HepG2 (cell line): ENCODE results near the gene PPP1R18. TPM values are rescaled to one million over a fixed set of nuclear protein-coding genes. Genes with fewer than 3 reads are reported as not detected.

Source experiments
- BATF2 ChIP-seq: sonication (generic); formaldehyde crosslinking; IDR thresholded peaks from 2 replicates; pipeline ENCODE4 v1.8.0; 2022; ENCODE audit warnings: mild to moderate bottlenecking, missing genetic modification reagents, moderate library complexity
- BHLHE40 ChIP-seq: IDR thresholded peaks from 2 replicates; pipeline ENCODE4 v1.6.1; 2011; ENCODE audit warnings: low read length, improper control_type of control experiment
- BORCS8-MEF2B ChIP-seq: sonication (generic); formaldehyde crosslinking; IDR thresholded peaks from 2 replicates; pipeline ENCODE4 v1.8.0; 2022; ENCODE audit warnings: mild to moderate bottlenecking, missing genetic modification reagents
- ESRRA ChIP-seq: sonication (generic); formaldehyde crosslinking; IDR thresholded peaks from 2 replicates; pipeline ENCODE4 v1.5.1; 2020; ENCODE audit warnings: mild to moderate bottlenecking, low read depth, missing genetic modification reagents
- GABPB1 ChIP-seq: IDR thresholded peaks from 2 replicates; pipeline ENCODE4 v1.6.1; 2016; ENCODE audit warnings: mild to moderate bottlenecking, missing genetic modification reagents, moderate library complexity, missing compliant biosample characterization
- HMGA1 ChIP-seq: sonication (generic); formaldehyde crosslinking; conservative IDR thresholded peaks from 2 replicates; pipeline ENCODE4 v1.4.0; 2020; ENCODE audit warnings: missing genetic modification reagents
- HNRNPL ChIP-seq: fragments of 200-400 bp; formaldehyde crosslinking; IDR thresholded peaks from 2 replicates; pipeline ENCODE4 v1.6.1; 2017; ENCODE audit warnings: mild to moderate bottlenecking, low read depth, low read length
- MIXL1 ChIP-seq: IDR thresholded peaks from 2 replicates; pipeline ENCODE4 v1.6.1; 2016
- NR2F1 ChIP-seq, 2 experiments: fragments of 450-650 bp in 1 of 2; formaldehyde crosslinking in 1 of 2; IDR thresholded peaks; 2 replicates each; pipeline versions ENCODE4 v1.5.0 to v1.6.1; 2016 to 2020; ENCODE audit warnings: mild to moderate bottlenecking in 1 of 2, missing compliant biosample characterization in 1 of 2, missing genetic modification reagents in 1 of 2, moderate library complexity in 1 of 2
- PREB ChIP-seq: sonication (generic); formaldehyde crosslinking; IDR thresholded peaks from 2 replicates; pipeline ENCODE4 v1.4.0; 2020; ENCODE audit warnings: missing genetic modification reagents
- TAF15 ChIP-seq: fragments of 200-400 bp; formaldehyde crosslinking; IDR thresholded peaks from one replicate; pipeline ENCODE4 v1.6.1; 2018; ENCODE audit warnings: mild to moderate bottlenecking, low read depth, low read length; ENCODE audit not compliant: poor library complexity, severe bottlenecking
- TOE1 ChIP-seq: sonication (generic); formaldehyde crosslinking; IDR thresholded peaks from 2 replicates; pipeline ENCODE4 v1.4.0; 2020; ENCODE audit warnings: mild to moderate bottlenecking, missing genetic modification reagents
- U2AF2 ChIP-seq: fragments of 200-400 bp; formaldehyde crosslinking; IDR thresholded peaks from 2 replicates; pipeline ENCODE4 v1.6.1; 2017; ENCODE audit warnings: low read depth, mild to moderate bottlenecking, low read length
- ZBTB7B ChIP-seq: sonication (generic); formaldehyde crosslinking; IDR thresholded peaks from 2 replicates; pipeline ENCODE4 v1.4.0; 2020; ENCODE audit warnings: missing genetic modification reagents
- ZFYVE20 ChIP-seq: sonication (generic); formaldehyde crosslinking; IDR thresholded peaks from 2 replicates; pipeline ENCODE4 v1.8.0; 2023; ENCODE audit warnings: low read depth, mild to moderate bottlenecking, moderate library complexity, missing genetic modification reagents, borderline replicate concordance
- ZNF546 ChIP-seq: sonication (generic); formaldehyde crosslinking; conservative IDR thresholded peaks from 2 replicates; pipeline ENCODE4 v1.8.1; 2023; ENCODE audit warnings: mild to moderate bottlenecking, missing genetic modification reagents
- ZNF605 ChIP-seq: sonication (generic); formaldehyde crosslinking; IDR thresholded peaks from 2 replicates; pipeline ENCODE4 v1.8.0; 2022; ENCODE audit warnings: mild to moderate bottlenecking, missing genetic modification reagents
- ZNF709 ChIP-seq: sonication (generic); formaldehyde crosslinking; IDR thresholded peaks from 2 replicates; pipeline ENCODE4 v1.5.0; 2020; ENCODE audit warnings: mild to moderate bottlenecking, missing genetic modification reagents
- ZNF75D ChIP-seq: sonication (generic); formaldehyde crosslinking; IDR thresholded peaks from 2 replicates; pipeline ENCODE4 v1.8.1; 2023; ENCODE audit warnings: missing genetic modification reagents, mild to moderate bottlenecking, borderline replicate concordance
- ZNF777 ChIP-seq: sonication (generic); formaldehyde crosslinking; IDR thresholded peaks from 2 replicates; pipeline ENCODE4 v1.4.0; 2020; ENCODE audit warnings: missing genetic modification reagents
- polyA plus RNA-seq, 8 experiments: library from polyadenylated mRNA; depleted of rRNA in 3 of 8; stranded (reverse) in 7 of 8; unstranded in 1 of 8; fragments of >200 nt; fragmentation: Illumina TruSeq in 4 of 8; extraction: Trizol in 4 of 8; gene quantifications; 2 replicates each; pipeline versions ENCODE4 v1.2.1 to v1.2.3, GENCODE V29; 2011 to 2016; ENCODE audit warnings: low read depth in 4 of 8, missing spikeins in 1 of 8, mixed read lengths in 1 of 8; ENCODE audit not compliant: insufficient read depth in 1 of 8
- total RNA-seq, 5 experiments: library from RNA; depleted of rRNA; stranded (reverse); fragments of >200 nt; fragmentation: Illumina TruSeq; extraction: Trizol; gene quantifications; 2 replicates each; pipeline ENCODE4 v1.2.3, GENCODE V29; 2016; ENCODE audit warnings: low read depth in 1 of 5
- TF ChIP-seq, protein P1 (sequence below): sonication (generic); formaldehyde crosslinking; IDR thresholded peaks from 2 replicates; pipeline ENCODE4 v1.8.0; 2022; ENCODE audit warnings: missing genetic modification reagents, low read depth, mild to moderate bottlenecking, borderline replicate concordance
- TF ChIP-seq, protein P2 (sequence below): IDR thresholded peaks from 2 replicates; pipeline ENCODE4 v1.6.1; 2016; ENCODE audit warnings: mild to moderate bottlenecking
- TF ChIP-seq, protein P3 (sequence below): sonication (generic); formaldehyde crosslinking; IDR thresholded peaks from 2 replicates; pipeline ENCODE4 v1.4.0; 2020; ENCODE audit warnings: missing genetic modification reagents

Gene PPP1R18
- total and polyA plus RNA-seq, 2 of the 13 experiments (the other 11 are each of a cell fraction or from before 2014, with no cell fraction given): 4.9 to 9.2 TPM

DNA sequence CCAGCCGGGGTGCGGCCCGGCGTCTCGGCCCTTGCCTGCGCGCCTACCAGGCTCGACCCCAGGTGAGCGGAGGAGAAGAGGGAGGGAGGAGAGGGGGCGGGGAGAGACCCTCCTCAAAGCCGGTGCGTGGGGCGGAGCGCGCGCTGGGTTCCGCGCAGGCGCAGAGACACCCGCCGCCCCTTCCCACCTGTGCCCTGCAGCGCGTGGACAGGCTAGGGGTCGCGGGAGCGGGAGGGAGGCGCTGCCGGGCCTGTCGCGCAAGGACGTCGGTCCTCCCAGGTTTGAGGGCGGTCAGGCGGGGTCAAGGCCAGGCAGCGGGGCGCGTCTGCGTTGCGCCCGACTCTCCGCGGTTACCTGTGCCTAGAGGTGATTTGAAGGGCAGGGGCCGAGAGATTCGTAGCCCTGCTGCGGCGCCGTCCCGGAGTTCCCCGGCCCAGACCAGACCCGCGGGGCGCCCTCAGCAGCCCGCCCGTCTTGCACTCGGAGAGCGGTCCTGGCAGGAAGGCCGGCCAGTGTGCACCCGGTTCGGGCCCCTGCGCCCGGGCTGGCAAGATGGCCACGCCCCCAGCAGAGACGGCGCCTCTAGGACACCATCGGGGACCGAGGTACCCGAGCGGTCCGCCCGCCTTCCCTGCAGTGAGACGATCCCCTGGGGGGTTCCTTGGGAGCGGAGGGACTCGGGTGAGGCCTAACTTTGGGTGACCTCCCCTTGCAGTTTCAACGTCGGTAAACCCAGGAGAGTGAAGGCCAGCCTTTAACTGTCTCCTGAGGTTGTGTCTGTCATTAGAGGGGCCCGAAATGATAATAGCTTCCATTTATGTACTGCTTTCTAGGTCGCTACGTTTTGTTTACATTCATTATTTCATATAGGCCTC, 39.0 kb downstream of the PPP1R18 start (continued):
- TF ChIP-seq NR2F1 (CRISPR knock-in tag; IDR thresholded peaks at IDR 0.05) (peak; percentile 88 to 94), ZNF546 (CRISPR knock-in tag) (peak; percentile 89), BHLHE40 (no peak), GABPB1 (CRISPR knock-in tag) (peak; percentile 89), ZFYVE20 (peak; percentile 95; the same call in 1 of the 2 replicates), TOE1 (CRISPR knock-in tag) (peak; percentile 70), ZNF605 (CRISPR knock-in tag) (peak; percentile 99), MIXL1 (CRISPR knock-in tag) (peak; percentile 37; the same call in 1 of the 2 replicates), BATF2 (peak; percentile 88; the same call in 1 of the 2 replicates), PREB (CRISPR knock-in tag) (peak; percentile 24; the same call in 1 of the 2 replicates), HNRNPL (no peak), ZNF777 (CRISPR knock-in tag) (peak; percentile 82), HMGA1 (no peak), BORCS8-MEF2B (CRISPR knock-in tag) (peak; percentile 93), ESRRA (peak; percentile 100), TAF15 (peak; percentile 96), ZNF75D (CRISPR knock-in tag) (no peak), ZNF709 (CRISPR knock-in tag) (peak; percentile 91; the same call in 1 of the 2 replicates), U2AF2 (no peak), ZBTB7B (CRISPR knock-in tag) (peak; percentile 95)
- TF ChIP-seq, protein P1, sequence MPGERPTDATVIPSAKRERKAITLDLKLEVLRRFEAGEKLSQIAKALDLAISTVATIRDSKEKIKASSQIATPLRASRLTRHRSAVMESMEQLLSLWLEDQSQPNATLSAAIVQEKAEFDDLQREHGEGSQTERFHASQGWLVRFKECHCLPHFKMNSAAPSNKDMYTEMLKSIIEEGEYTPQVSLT: no peak
- TF ChIP-seq, protein P2, sequence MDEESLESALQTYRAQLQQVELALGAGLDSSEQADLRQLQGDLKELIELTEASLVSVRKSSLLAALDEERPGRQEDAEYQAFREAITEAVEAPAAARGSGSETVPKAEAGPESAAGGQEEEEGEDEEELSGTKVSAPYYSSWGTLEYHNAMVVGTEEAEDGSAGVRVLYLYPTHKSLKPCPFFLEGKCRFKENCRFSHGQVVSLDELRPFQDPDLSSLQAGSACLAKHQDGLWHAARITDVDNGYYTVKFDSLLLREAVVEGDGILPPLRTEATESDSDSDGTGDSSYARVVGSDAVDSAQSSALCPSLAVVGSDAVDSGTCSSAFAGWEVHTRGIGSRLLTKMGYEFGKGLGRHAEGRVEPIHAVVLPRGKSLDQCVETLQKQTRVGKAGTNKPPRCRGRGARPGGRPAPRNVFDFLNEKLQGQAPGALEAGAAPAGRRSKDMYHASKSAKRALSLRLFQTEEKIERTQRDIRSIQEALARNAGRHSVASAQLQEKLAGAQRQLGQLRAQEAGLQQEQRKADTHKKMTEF (CRISPR knock-in tag): peak; percentile 99
- TF ChIP-seq, protein P3, sequence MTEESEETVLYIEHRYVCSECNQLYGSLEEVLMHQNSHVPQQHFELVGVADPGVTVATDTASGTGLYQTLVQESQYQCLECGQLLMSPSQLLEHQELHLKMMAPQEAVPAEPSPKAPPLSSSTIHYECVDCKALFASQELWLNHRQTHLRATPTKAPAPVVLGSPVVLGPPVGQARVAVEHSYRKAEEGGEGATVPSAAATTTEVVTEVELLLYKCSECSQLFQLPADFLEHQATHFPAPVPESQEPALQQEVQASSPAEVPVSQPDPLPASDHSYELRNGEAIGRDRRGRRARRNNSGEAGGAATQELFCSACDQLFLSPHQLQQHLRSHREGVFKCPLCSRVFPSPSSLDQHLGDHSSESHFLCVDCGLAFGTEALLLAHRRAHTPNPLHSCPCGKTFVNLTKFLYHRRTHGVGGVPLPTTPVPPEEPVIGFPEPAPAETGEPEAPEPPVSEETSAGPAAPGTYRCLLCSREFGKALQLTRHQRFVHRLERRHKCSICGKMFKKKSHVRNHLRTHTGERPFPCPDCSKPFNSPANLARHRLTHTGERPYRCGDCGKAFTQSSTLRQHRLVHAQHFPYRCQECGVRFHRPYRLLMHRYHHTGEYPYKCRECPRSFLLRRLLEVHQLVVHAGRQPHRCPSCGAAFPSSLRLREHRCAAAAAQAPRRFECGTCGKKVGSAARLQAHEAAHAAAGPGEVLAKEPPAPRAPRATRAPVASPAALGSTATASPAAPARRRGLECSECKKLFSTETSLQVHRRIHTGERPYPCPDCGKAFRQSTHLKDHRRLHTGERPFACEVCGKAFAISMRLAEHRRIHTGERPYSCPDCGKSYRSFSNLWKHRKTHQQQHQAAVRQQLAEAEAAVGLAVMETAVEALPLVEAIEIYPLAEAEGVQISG: peak; percentile 98
